AG09309 (cell line): ENCODE results near the gene JUND.

Source experiments
- DNase-seq: peaks from one replicate; pipeline ENCODE4 v3.0.0-alpha.2; 2010; ENCODE audit warnings: low read depth
- H3K4me3 ChIP-seq: 2 replicates; pipeline ENCODE4 v1.5.1; 2011; ENCODE audit warnings: mild to moderate bottlenecking, low read depth, low read length, moderate library complexity; ENCODE audit not compliant: control insufficient read depth
- TF ChIP-seq, protein P1 (sequence below): IDR thresholded peaks from 2 replicates; pipeline ENCODE4 v1.5.1; 2011; ENCODE audit warnings: mild to moderate bottlenecking, low read depth, low read length, inconsistent platforms; ENCODE audit not compliant: insufficient read depth, control insufficient read depth; ENCODE audit errors: missing control alignments

Gene JUND

DNA sequence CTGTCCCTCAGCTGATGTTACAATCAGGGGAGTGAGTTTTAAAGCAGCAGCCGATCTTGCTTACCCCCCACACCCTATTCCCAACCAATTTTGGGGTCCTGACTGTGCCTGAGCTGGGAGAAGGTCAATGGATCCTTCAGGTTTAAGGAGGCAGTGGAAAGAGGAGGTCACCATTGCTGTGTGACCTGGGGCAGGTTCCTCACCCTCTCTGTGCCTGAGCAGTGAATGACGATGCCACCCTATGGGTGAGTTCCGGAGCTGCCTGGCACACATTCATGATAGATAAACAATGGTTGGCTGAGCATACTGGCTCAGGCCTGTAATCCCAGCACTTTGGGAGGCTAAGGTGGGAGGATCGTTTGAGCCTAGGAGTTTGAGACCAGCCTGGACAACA, 20.3 kb upstream of the JUND start:
- TF ChIP-seq, protein P1, sequence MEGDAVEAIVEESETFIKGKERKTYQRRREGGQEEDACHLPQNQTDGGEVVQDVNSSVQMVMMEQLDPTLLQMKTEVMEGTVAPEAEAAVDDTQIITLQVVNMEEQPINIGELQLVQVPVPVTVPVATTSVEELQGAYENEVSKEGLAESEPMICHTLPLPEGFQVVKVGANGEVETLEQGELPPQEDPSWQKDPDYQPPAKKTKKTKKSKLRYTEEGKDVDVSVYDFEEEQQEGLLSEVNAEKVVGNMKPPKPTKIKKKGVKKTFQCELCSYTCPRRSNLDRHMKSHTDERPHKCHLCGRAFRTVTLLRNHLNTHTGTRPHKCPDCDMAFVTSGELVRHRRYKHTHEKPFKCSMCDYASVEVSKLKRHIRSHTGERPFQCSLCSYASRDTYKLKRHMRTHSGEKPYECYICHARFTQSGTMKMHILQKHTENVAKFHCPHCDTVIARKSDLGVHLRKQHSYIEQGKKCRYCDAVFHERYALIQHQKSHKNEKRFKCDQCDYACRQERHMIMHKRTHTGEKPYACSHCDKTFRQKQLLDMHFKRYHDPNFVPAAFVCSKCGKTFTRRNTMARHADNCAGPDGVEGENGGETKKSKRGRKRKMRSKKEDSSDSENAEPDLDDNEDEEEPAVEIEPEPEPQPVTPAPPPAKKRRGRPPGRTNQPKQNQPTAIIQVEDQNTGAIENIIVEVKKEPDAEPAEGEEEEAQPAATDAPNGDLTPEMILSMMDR = no peak
- DNase-seq = no peak
- H3K4me3 ChIP-seq = no peak overlapping the region

DNA sequence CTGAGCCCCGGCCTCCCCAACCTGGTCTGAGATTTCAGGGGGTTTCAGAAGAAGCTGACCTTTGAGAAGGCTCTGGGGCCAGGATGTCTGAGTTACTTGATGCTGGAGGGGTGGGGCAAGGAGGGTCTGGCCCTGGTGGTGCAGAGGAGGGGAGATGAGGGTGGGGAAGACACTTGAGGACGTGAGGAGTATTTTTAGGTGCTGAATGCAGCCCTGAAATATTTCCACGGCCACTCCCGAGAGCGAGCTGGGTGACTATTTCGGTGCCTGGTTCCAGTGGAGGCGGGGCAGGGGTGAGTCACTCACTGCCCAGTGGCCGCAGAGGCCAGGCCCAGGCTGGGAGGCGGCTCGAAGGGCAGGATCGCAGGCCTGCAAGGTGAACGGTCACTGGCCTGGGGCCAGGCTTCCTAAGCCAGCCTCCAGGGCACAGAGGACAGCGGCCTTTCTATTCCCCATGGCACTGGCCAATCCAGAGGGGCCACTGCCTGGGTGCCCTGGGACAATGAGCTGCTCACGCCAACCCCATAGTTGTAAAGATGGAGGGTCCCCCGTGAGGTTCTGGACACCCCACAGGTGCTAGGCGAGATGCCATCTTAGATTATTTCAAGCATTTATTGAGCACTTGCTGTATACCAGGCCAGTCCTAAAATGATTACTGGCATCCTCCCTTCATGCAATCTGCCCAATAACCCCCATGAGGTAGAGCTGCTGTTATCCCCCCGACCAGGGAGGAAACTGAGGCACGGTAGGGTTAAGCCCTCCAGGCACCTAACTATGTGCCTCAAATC, 19.7 kb upstream of the JUND start:
- no peak for DNase-seq
- no peak overlapping the region for H3K4me3 ChIP-seq
- TF ChIP-seq, protein P1 = no peak

DNA sequence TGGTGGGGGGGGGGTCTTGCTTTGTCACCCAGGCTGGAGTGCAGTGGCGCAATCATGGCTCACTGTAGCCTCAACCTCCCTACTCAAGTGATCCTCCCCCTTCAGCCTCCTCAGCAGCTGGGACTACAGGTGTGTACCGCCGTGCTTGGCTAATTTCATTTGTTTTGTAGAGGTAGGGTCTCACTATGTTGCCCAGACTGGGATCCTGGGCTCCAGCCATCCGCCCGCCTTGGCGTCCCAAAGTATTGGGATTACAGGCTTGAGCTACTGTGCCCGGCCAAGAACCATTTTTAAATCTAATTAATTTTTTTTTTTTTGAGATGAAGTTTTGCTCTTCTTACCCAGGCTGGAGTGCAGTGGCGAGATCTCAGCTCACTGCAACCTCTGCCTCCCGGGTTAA, 18.2 kb upstream of the JUND start:
- TF ChIP-seq, protein P1 = no peak
- H3K4me3 ChIP-seq = no peak overlapping the region
- DNase-seq = no peak

DNA sequence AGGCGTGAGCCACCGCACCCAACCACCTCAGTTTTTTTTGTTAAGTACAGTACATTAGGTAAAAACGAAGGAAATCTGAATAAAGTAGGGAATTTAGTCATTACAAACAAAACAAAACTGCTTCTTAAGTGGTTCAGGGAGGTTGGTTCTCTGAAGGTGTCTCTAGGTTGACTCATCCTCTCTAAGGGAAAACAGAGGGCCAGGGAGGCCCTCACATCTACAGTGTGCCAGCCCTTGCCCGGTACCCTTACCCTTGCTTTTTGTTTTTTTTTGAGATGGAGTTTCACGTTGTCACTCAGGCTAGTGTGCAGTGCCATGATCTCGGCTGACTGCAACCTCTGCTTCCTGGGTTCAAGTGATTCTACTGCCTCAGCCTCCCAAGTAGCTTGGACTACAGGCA, 17.2 kb upstream of the JUND start:
- H3K4me3 ChIP-seq = no peak overlapping the region
- no peak for DNase-seq
- TF ChIP-seq, protein P1 = no peak

DNA sequence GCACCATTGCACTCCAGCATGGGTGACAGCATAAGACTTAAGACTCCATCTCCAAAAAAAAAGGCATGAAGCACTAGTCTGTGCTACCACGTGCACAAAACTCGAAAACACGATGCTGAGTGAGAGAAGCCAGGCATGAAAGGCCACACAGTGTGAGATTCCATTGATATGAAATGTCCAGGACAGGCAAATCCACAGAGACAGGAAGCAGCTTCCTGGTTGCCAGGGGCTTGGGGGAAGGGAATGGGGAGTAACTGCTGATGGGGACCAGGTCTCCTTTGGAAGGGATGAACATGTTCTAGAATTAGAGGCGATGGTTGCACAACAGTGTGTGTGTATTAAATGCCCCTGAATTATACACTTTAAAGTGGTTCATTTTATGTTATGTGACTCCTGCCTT, 15.9 kb upstream of the JUND start:
- DNase-seq = no peak
- H3K4me3 ChIP-seq = no peak overlapping the region
- TF ChIP-seq, protein P1 = no peak

DNA sequence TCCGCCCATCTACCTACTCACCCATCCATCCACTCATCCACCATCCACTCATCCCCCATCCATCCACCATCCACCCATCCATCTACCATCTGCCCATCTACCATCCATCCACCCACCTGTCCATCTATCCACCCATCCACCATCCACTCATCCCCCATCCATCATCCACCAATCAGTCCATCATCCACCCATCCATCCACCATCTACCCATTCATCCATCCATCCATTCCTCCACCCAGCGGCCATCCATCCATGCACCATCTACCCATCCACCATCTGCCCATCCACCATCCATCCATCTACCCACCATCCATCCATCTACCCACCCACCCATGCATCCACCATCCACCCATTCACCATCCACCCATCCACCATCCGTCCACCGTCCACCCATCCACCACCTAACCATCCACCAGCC, 13.6 kb upstream of the JUND start:
- H3K4me3 ChIP-seq = no peak overlapping the region
- TF ChIP-seq, protein P1 = no peak
- no peak for DNase-seq
